Gastroesophageal sphincter (tissue), 3 donors: ENCODE data around the gene POMT1.

ENCODE experiments used
- CTCF ChIP-seq, 4 experiments: fragments of 200-600 bp in 2 of 4; fragments of 450-650 bp in 2 of 4; sonication (generic) in 1 of 4; IDR thresholded peaks; one replicate each; pipeline ENCODE4 v1.5.1; 2017 to 2019; ENCODE audit warnings: antibody characterized with exemption in 4 of 4, mild to moderate bottlenecking in 2 of 4, moderate library complexity in 2 of 4
- POLR2A ChIP-seq, 2 donors: fragments of 450-650 bp; IDR thresholded peaks; one replicate each; pipeline ENCODE4 v1.6.1; 2017; ENCODE audit warnings: antibody characterized with exemption in 2 of 2, mild to moderate bottlenecking in 2 of 2, moderate library complexity in 1 of 2
- POLR2AphosphoS5 ChIP-seq: sonication (generic); formaldehyde crosslinking; IDR thresholded peaks from one replicate; pipeline ENCODE4 v1.6.1; 2017; ENCODE audit warnings: antibody characterized with exemption

GRCh38 chr9:131523086-131523388, 20.3 kb downstream of the POMT1 start:
- no peak for TF ChIP-seq POLR2AphosphoS5
- TF ChIP-seq POLR2A (IDR thresholded peaks at IDR 0.05), result no peak
- no peak for TF ChIP-seq CTCF (IDR thresholded peaks at IDR 0.05)
